HepG2 (cell line): ENCODE data around the gene HSP90AB1. TPM values are rescaled to one million over a fixed set of nuclear protein-coding genes. Genes with fewer than 3 reads are reported as not detected.
A peak's percentile ranks its signal among the peaks of the same experiment; 100 is the strongest.

Experiments used
- ASH2L ChIP-seq: fragments of 300-600, 200-600 bp; sonication (generic); IDR thresholded peaks from 2 replicates; pipeline ENCODE4 v1.7.0; 2017; ENCODE audit warnings: low read depth, mild to moderate bottlenecking, moderate library complexity, mixed read lengths, low read length; ENCODE audit not compliant: insufficient read length
- CBFB ChIP-seq: sonication (generic); formaldehyde crosslinking; IDR thresholded peaks from 2 replicates; pipeline ENCODE4 v1.4.0; 2020; ENCODE audit warnings: missing genetic modification reagents
- GATAD2A ChIP-seq: IDR thresholded peaks from 2 replicates; pipeline ENCODE4 v1.6.1; 2016
- HDAC1 ChIP-seq: sonication (generic); formaldehyde crosslinking; IDR thresholded peaks from 2 replicates; pipeline ENCODE4 v1.5.1; 2020; ENCODE audit warnings: mild to moderate bottlenecking, missing genetic modification reagents
- HMGA1 ChIP-seq: sonication (generic); formaldehyde crosslinking; conservative IDR thresholded peaks from 2 replicates; pipeline ENCODE4 v1.4.0; 2020; ENCODE audit warnings: missing genetic modification reagents
- NCOA5 ChIP-seq: sonication (generic); formaldehyde crosslinking; IDR thresholded peaks from 2 replicates; pipeline ENCODE4 v1.4.0; 2020; ENCODE audit warnings: missing genetic modification reagents
- RBAK ChIP-seq: sonication (generic); formaldehyde crosslinking; IDR thresholded peaks from 2 replicates; pipeline ENCODE4 v1.5.1; 2020; ENCODE audit warnings: mild to moderate bottlenecking, missing genetic modification reagents
- SMYD3 ChIP-seq: sonication (generic); formaldehyde crosslinking; IDR thresholded peaks from 2 replicates; pipeline ENCODE4 v1.8.1; 2023; ENCODE audit warnings: mild to moderate bottlenecking, missing genetic modification reagents
- STAT5B ChIP-seq: sonication (generic); formaldehyde crosslinking; IDR thresholded peaks from 2 replicates; pipeline ENCODE4 v1.4.0; 2020; ENCODE audit warnings: missing genetic modification reagents
- THAP11 ChIP-seq: IDR thresholded peaks from 2 replicates; pipeline ENCODE4 v1.6.1; 2016; ENCODE audit warnings: missing biosample characterization, missing genetic modification reagents
- TMF1 ChIP-seq: sonication (generic); formaldehyde crosslinking; IDR thresholded peaks from 2 replicates; pipeline ENCODE4 v1.8.1; 2022; ENCODE audit warnings: low read depth, missing genetic modification reagents
- ZBTB7A ChIP-seq: sonication (generic); formaldehyde crosslinking; IDR thresholded peaks from 2 replicates; pipeline ENCODE4 v1.8.0; 2022; ENCODE audit warnings: mild to moderate bottlenecking, missing genetic modification reagents
- ZMYM4 ChIP-seq: sonication (generic); formaldehyde crosslinking; IDR thresholded peaks from 2 replicates; pipeline ENCODE4 v1.8.1; 2023; ENCODE audit warnings: mild to moderate bottlenecking, missing genetic modification reagents
- ZNF17 ChIP-seq: sonication (generic); formaldehyde crosslinking; IDR thresholded peaks from 2 replicates; pipeline ENCODE4 v1.5.0; 2020; ENCODE audit warnings: mild to moderate bottlenecking, missing genetic modification reagents
- ZNF224 ChIP-seq: sonication (generic); formaldehyde crosslinking; IDR thresholded peaks from 2 replicates; pipeline ENCODE4 v1.5.0; 2020; ENCODE audit warnings: mild to moderate bottlenecking, missing genetic modification reagents
- ZNF556 ChIP-seq: sonication (generic); formaldehyde crosslinking; IDR thresholded peaks from 2 replicates; pipeline ENCODE4 v1.4.0; 2020; ENCODE audit warnings: mild to moderate bottlenecking, missing genetic modification reagents, borderline replicate concordance
- ZNF724P ChIP-seq: sonication (generic); formaldehyde crosslinking; IDR thresholded peaks from 2 replicates; pipeline ENCODE4 v1.8.0; 2022; ENCODE audit warnings: missing genetic modification reagents, borderline replicate concordance
- ZNF782 ChIP-seq: sonication (generic); formaldehyde crosslinking; IDR thresholded peaks from 2 replicates; pipeline ENCODE4 v1.4.0; 2020; ENCODE audit warnings: missing genetic modification reagents, mild to moderate bottlenecking, borderline replicate concordance
- polyA plus RNA-seq, 8 experiments: library from polyadenylated mRNA; depleted of rRNA in 3 of 8; stranded (reverse) in 7 of 8; unstranded in 1 of 8; fragments of >200 nt; fragmentation: Illumina TruSeq in 4 of 8; extraction: Trizol in 4 of 8; gene quantifications; 2 replicates each; pipeline versions ENCODE4 v1.2.1 to v1.2.3, GENCODE V29; 2011 to 2016; ENCODE audit warnings: low read depth in 4 of 8, missing spikeins in 1 of 8, mixed read lengths in 1 of 8; ENCODE audit not compliant: insufficient read depth in 1 of 8
- total RNA-seq, 5 experiments: library from RNA; depleted of rRNA; stranded (reverse); fragments of >200 nt; fragmentation: Illumina TruSeq; extraction: Trizol; gene quantifications; 2 replicates each; pipeline ENCODE4 v1.2.3, GENCODE V29; 2016; ENCODE audit warnings: low read depth in 1 of 5
- TF ChIP-seq, protein P1 (sequence below), 2 experiments: sonication (generic) in 1 of 2; formaldehyde crosslinking in 1 of 2; IDR thresholded peaks; 2 replicates each; pipeline versions ENCODE4 v1.4.0 to v1.6.1; 2018 to 2020; ENCODE audit warnings: missing genetic modification reagents in 2 of 2, borderline replicate concordance in 1 of 2, low read depth in 1 of 2, mild to moderate bottlenecking in 1 of 2, missing biosample characterization in 1 of 2
- TF ChIP-seq, protein P2 (sequence below): sonication (generic); formaldehyde crosslinking; IDR thresholded peaks from 2 replicates; pipeline ENCODE4 v1.4.0; 2020; ENCODE audit warnings: missing genetic modification reagents
- TF ChIP-seq, protein P3 (sequence below): sonication (generic); formaldehyde crosslinking; IDR thresholded peaks from 2 replicates; pipeline ENCODE4 v1.4.0; 2020; ENCODE audit warnings: missing genetic modification reagents, borderline replicate concordance
- TF ChIP-seq, protein P4 (sequence below): sonication (generic); formaldehyde crosslinking; IDR thresholded peaks from 2 replicates; pipeline ENCODE4 v1.5.0; 2020; ENCODE audit warnings: mild to moderate bottlenecking, missing genetic modification reagents

HSP90AB1 gene
- total and polyA plus RNA-seq, 2 of the 13 experiments (the other 11 are each of a cell fraction or from before 2014, with no cell fraction given), result 1,325 to 1,472 TPM

DNA sequence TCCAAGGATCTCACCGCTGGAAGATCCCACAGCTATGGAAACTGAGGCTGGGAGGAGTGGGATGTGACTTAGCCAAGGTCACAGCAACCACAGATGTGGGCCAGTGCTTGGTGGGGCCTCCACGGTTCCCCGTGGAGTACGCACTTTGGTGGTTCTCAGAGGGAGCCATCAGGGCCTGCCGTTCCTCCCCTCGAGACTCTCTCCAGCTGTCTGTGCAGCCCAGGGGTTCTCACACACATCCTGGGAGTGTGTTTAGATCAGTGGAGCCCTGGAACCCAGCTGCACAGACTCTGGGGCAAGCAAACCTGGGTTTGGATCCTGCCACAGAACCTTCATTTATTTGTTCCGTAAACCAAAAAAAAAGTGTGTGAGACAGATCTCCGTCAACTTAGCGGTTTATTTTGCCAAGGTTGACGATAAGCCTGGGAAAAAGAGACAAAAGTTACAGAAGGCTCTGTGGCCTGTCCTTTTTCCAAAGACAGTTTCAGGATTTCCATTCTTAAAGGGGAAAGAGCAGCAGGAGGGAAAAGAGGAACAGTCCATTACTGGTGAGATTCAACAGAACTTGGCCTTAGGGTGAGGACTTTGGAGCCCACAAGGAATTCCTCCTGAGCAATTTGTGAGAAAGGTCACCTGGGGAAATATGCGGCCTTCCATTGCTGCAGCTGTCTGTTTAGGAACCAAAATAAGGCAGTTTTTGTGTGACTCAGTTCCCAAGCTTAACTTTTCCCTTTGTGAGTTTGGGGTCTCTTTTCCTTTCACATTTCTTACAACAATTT, 43.7 kb upstream of the HSP90AB1 start (continued):
- TF ChIP-seq ZNF224 (CRISPR knock-in tag) (no peak), ZNF782 (no peak), ZBTB7A (0 out of 2 replicates have a peak, but pooled peaks have one; percentile 20), HDAC1 (no peak), ZMYM4 (CRISPR knock-in tag) (peak; percentile 30; the same call in 1 of the 2 replicates), RBAK (CRISPR knock-in tag) (no peak), TMF1 (CRISPR knock-in tag) (no peak), HMGA1 (CRISPR knock-in tag) (no peak), NCOA5 (CRISPR knock-in tag) (no peak), THAP11 (CRISPR knock-in tag) (no peak), CBFB (CRISPR knock-in tag) (no peak), ZNF556 (CRISPR knock-in tag) (no peak), GATAD2A (0 out of 2 replicates have a peak, but pooled peaks have one; percentile 5), ASH2L (no peak), ZNF724P (no peak), SMYD3 (no peak), STAT5B (CRISPR knock-in tag) (no peak), ZNF17 (CRISPR knock-in tag) (no peak)
- TF ChIP-seq, protein P1, sequence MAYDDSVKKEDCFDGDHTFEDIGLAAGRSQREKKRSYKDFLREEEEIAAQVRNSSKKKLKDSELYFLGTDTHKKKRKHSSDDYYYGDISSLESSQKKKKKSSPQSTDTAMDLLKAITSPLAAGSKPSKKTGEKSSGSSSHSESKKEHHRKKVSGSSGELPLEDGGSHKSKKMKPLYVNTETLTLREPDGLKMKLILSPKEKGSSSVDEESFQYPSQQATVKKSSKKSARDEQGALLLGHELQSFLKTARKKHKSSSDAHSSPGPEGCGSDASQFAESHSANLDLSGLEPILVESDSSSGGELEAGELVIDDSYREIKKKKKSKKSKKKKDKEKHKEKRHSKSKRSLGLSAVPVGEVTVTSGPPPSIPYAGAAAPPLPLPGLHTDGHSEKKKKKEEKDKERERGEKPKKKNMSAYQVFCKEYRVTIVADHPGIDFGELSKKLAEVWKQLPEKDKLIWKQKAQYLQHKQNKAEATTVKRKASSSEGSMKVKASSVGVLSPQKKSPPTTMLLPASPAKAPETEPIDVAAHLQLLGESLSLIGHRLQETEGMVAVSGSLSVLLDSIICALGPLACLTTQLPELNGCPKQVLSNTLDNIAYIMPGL (CRISPR knock-in tag; IDR thresholded peaks at IDR 0.05; ENCODE audit: borderline replicate concordance in 1 of 2, low read depth in 1 of 2), result no peak
- TF ChIP-seq, protein P2, sequence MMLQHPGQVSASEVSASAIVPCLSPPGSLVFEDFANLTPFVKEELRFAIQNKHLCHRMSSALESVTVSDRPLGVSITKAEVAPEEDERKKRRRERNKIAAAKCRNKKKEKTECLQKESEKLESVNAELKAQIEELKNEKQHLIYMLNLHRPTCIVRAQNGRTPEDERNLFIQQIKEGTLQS, result no peak
- TF ChIP-seq, protein P3, sequence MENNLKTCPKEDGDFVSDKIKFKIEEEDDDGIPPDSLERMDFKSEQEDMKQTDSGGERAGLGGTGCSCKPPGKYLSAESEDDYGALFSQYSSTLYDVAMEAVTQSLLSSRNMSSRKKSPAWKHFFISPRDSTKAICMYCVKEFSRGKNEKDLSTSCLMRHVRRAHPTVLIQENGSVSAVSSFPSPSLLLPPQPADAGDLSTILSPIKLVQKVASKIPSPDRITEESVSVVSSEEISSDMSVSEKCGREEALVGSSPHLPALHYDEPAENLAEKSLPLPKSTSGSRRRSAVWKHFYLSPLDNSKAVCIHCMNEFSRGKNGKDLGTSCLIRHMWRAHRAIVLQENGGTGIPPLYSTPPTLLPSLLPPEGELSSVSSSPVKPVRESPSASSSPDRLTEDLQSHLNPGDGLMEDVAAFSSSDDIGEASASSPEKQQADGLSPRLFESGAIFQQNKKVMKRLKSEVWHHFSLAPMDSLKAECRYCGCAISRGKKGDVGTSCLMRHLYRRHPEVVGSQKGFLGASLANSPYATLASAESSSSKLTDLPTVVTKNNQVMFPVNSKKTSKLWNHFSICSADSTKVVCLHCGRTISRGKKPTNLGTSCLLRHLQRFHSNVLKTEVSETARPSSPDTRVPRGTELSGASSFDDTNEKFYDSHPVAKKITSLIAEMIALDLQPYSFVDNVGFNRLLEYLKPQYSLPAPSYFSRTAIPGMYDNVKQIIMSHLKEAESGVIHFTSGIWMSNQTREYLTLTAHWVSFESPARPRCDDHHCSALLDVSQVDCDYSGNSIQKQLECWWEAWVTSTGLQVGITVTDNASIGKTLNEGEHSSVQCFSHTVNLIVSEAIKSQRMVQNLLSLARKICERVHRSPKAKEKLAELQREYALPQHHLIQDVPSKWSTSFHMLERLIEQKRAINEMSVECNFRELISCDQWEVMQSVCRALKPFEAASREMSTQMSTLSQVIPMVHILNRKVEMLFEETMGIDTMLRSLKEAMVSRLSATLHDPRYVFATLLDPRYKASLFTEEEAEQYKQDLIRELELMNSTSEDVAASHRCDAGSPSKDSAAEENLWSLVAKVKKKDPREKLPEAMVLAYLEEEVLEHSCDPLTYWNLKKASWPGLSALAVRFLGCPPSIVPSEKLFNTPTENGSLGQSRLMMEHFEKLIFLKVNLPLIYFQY (CRISPR knock-in tag), result peak; percentile 62
- TF ChIP-seq, protein P4, sequence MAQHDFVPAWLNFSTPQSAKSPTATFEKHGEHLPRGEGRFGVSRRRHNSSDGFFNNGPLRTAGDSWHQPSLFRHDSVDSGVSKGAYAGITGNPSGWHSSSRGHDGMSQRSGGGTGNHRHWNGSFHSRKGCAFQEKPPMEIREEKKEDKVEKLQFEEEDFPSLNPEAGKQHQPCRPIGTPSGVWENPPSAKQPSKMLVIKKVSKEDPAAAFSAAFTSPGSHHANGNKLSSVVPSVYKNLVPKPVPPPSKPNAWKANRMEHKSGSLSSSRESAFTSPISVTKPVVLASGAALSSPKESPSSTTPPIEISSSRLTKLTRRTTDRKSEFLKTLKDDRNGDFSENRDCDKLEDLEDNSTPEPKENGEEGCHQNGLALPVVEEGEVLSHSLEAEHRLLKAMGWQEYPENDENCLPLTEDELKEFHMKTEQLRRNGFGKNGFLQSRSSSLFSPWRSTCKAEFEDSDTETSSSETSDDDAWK (CRISPR knock-in tag), result no peak
